SU-DHL-6 (cell line): Measurements from ENCODE around the gene TEAD1.

Experiments used
- CTCF ChIP-seq: fragments of 200-600 bp; sonication (generic); IDR thresholded peaks from one replicate; pipeline ENCODE4 v1.5.1; 2017; ENCODE audit warnings: antibody characterized with exemption, mild to moderate bottlenecking, low read length, moderate library complexity; ENCODE audit not compliant: insufficient read depth, poor library complexity, severe bottlenecking
- EZH2phosphoT487 ChIP-seq: fragments of 200-600 bp; sonication (generic), shearing (Covaris generic); conservative IDR thresholded peaks from 2 replicates; pipeline ENCODE4 v1.6.1; 2018; ENCODE audit warnings: mild to moderate bottlenecking, antibody characterized with exemption, low read length, moderate library complexity, mixed read lengths

- TF ChIP-seq CTCF (no peak), EZH2phosphoT487 (no peak)
Measured at GRCh38 chr11:12975195-12975594, 301.0 kb downstream of the TEAD1 start.
